ENCODE data around the gene WBP2.

Gene WBP2

GRCh38 chr17:75880266-75880665 lies 25.1 kb upstream of the WBP2 start:
- H3K27ac Mint-ChIP-seq, result no peak overlapping the region
- H3K4me3 Mint-ChIP-seq, result no peak overlapping the region
- no peaks in the 10 kb centered on the region for H3K9me3 Mint-ChIP-seq
- no peaks in the 10 kb centered on the region for H3K36me3 Mint-ChIP-seq (ENCODE audit: low read depth)
- peaks cover 63% of the 10 kb centered on the region for H3K27me3 Mint-ChIP-seq (ENCODE audit: low read depth, poor library complexity)
- TF ChIP-seq, protein P1, sequence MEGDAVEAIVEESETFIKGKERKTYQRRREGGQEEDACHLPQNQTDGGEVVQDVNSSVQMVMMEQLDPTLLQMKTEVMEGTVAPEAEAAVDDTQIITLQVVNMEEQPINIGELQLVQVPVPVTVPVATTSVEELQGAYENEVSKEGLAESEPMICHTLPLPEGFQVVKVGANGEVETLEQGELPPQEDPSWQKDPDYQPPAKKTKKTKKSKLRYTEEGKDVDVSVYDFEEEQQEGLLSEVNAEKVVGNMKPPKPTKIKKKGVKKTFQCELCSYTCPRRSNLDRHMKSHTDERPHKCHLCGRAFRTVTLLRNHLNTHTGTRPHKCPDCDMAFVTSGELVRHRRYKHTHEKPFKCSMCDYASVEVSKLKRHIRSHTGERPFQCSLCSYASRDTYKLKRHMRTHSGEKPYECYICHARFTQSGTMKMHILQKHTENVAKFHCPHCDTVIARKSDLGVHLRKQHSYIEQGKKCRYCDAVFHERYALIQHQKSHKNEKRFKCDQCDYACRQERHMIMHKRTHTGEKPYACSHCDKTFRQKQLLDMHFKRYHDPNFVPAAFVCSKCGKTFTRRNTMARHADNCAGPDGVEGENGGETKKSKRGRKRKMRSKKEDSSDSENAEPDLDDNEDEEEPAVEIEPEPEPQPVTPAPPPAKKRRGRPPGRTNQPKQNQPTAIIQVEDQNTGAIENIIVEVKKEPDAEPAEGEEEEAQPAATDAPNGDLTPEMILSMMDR (IDR thresholded peaks at IDR 0.05), result no peak
- H3K4me1 Mint-ChIP-seq, result peaks cover 18% of the 10 kb centered on the region
- no peak for DNase-seq

GRCh38 chr17:75878174-75878998 lies 23.3 kb upstream of the WBP2 start, which contains the start of gene TRIM47:
TRIM47 (minus strand) TSS chr17:75878581; CDS start chr17:75878548, 33 bp downstream.
- Mint-ChIP-seq H3K36me3 (ENCODE audit: low read depth) (no peaks in the 10 kb centered on the region), H3K27me3 (ENCODE audit: low read depth, poor library complexity) (peaks cover 70% of the 10 kb centered on the region), H3K4me1 (peaks cover 18% of the 10 kb centered on the region), H3K9me3 (no peaks in the 10 kb centered on the region), H3K4me3 (peak within 1 kb of the TSS; percentile 76), H3K27ac (no peak within 1 kb of the TSS)
- peak; percentile 50 for DNase-seq
- TF ChIP-seq, protein P1 (IDR thresholded peaks at IDR 0.05), result no peak

GRCh38 chr17:75877752-75878173 lies 22.6 kb upstream of the WBP2 start:
- Mint-ChIP-seq H3K27me3 (ENCODE audit: low read depth, poor library complexity) (peaks cover 69% of the 10 kb centered on the region), H3K4me3 (peak overlapping the region; percentile 76)

DNA sequence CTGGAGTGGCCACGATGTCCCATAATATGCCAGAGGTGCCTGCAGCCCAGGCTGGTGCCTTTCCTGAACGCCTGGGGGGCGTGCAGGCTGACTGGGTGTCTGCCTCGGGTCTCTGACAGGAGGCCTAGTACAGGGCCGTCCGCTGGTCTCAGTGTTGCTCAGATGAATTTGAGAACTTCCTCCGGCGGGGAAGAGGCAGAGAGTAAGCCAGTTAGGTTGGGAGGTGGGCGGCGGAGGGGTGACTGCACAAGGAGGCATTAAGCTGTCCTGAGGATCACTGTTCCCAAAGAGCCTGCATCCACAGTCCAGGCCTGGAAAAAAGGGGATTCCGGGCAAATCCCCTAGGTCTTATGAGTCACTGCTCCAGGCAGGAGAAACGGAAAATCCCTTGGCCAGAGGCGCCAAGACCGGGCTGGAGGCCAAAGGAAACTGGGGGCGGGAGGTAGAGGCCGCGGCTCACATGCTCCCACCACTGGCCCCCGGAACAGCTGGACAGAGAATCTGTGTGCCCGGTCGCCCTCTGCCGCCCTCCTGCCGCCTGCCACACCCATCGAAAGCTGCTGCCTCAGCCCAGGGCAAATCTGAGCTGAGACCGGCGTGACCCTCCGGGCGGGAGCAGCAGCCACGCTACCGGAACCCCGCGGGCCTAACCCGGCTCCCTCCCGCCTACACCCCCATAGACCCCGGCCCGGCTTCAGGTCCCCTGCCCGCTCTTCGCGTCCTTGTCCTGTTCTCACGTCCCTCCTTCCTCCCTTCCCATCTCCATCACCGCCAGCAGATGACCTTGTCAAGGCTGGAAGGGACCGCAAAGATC lies 22.0 kb upstream of the WBP2 start:
- no peaks in the 10 kb centered on the region for H3K36me3 Mint-ChIP-seq (ENCODE audit: low read depth)
- peaks cover 18% of the 10 kb centered on the region for H3K4me1 Mint-ChIP-seq
- peak; percentile 28 for DNase-seq
- H3K9me3 Mint-ChIP-seq, result no peaks in the 10 kb centered on the region
- no peak overlapping the region for H3K27ac Mint-ChIP-seq
- peak overlapping the region; percentile 76 for H3K4me3 Mint-ChIP-seq
- peaks cover 63% of the 10 kb centered on the region for H3K27me3 Mint-ChIP-seq (ENCODE audit: low read depth, poor library complexity)
- TF ChIP-seq, protein P1 (IDR thresholded peaks at IDR 0.05), result no peak

More at GRCh38 chr17:75877752-75878173, 22.6 kb upstream of the WBP2 start:
- Mint-ChIP-seq H3K27ac (no peak overlapping the region), H3K9me3 (no peaks in the 10 kb centered on the region), H3K4me1 (peaks cover 18% of the 10 kb centered on the region), H3K36me3 (ENCODE audit: low read depth) (no peaks in the 10 kb centered on the region)
- TF ChIP-seq, protein P1 (IDR thresholded peaks at IDR 0.05), result peak; percentile 40
- DNase-seq, result peak; percentile 79

DNA sequence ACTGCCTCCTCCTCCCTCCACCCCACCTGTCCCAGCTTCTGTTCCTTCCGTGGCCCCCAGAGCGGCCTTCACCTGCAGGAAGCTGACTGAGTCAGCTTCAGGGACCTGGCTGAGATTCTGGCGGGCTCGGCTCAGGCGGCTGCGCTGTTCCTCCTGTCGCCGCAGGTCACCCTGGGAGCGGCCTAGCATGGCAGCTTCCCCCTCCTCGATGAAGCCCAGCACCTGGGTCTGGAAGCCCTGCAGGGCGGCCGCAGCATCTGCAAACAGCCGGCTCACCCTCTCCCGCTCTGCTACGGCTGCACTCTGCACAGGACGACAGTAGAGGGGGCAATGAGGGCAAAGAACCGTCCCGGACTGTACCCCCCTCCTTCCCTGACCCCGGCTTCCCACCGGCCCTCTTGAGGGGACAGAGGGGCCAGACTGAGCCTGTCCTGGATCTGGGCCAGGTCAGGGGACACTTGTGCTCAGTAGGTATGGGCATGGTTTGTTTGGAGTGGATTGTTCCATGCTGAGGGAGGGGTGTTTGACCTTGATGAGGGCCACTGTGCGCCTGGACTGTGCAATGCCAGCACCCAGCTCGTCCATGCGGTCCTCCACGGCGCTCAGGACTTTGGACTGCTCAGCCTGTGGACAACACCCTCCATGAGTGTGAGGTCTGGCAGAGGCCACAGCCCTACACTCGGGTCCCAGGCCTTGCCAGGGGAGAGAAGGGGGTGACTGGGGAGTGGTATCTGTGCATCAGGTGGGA lies 21.2 kb upstream of the WBP2 start:
- Mint-ChIP-seq H3K9me3 (no peaks in the 10 kb centered on the region), H3K27ac (no peak overlapping the region), H3K4me3 (no peak overlapping the region), H3K4me1 (peaks cover 18% of the 10 kb centered on the region), H3K36me3 (ENCODE audit: low read depth) (no peaks in the 10 kb centered on the region), H3K27me3 (ENCODE audit: low read depth, poor library complexity) (peaks cover 59% of the 10 kb centered on the region)
- TF ChIP-seq, protein P1 (IDR thresholded peaks at IDR 0.05), result no peak
- DNase-seq, result peak; percentile 36

Measured in nephron progenitor cell (in vitro differentiated cells).